ENCODE measurements around the gene PIK3C3.

- no peak for TF ChIP-seq CTCF (IDR thresholded peaks at IDR 0.05; ENCODE audit: insufficient read depth, low read length, poor library complexity, severe bottlenecking)
- TF ChIP-seq EZH2phosphoT487 (conservative IDR thresholded peaks at IDR 0.05; ENCODE audit: low read length): no peak
These were observed 10.7 kb downstream of the PIK3C3 start for GRCh38 chr18:41965634-41966255.
